H1 (cell line): ENCODE measurements around the gene CLDN16.

ENCODE experiments used
- ATF3 ChIP-seq: IDR thresholded peaks from 2 replicates; pipeline ENCODE4 v1.6.1; 2011; ENCODE audit warnings: low read depth, mild to moderate bottlenecking, low read length; ENCODE audit not compliant: insufficient read depth
- BCL11A ChIP-seq, 2 experiments: IDR thresholded peaks; one replicate each; pipeline ENCODE4 v1.6.1; 2011; ENCODE audit warnings: low read depth in 2 of 2, low read length in 2 of 2, mild to moderate bottlenecking in 2 of 2
- CTCF ChIP-seq, 3 experiments: IDR thresholded peaks; 1 replicate in 2 of 3; 2 replicates in 1 of 3; pipeline versions ENCODE4 v1.5.1 to v1.6.1; 2011; ENCODE audit warnings: low read length in 3 of 3, mild to moderate bottlenecking in 3 of 3, inconsistent platforms in 2 of 3, low read depth in 1 of 3, moderate library complexity in 1 of 3; ENCODE audit not compliant: insufficient read depth in 1 of 3; ENCODE audit errors: control extremely low read depth in 1 of 3
- EGR1 ChIP-seq: IDR thresholded peaks from 2 replicates; pipeline ENCODE4 v1.6.1; 2011; ENCODE audit warnings: low read depth, low read length, borderline replicate concordance
- EZH2 ChIP-seq: fragments of 200-600 bp; sonication (generic); IDR thresholded peaks from 2 replicates; pipeline ENCODE4 v1.7.1; 2012; ENCODE audit warnings: low read depth, mild to moderate bottlenecking, moderate library complexity, low read length, inconsistent platforms; ENCODE audit not compliant: severe bottlenecking
- HDAC6 ChIP-seq: IDR thresholded peaks from one replicate; pipeline ENCODE4 v1.7.1; 2012; ENCODE audit warnings: low read depth, mild to moderate bottlenecking, inconsistent platforms, low read length, moderate library complexity
- NRF1 ChIP-seq: IDR thresholded peaks from 2 replicates; pipeline ENCODE4 v1.6.1; 2011; ENCODE audit warnings: mild to moderate bottlenecking, low read depth, low read length, improper control_type of control experiment
- POLR2AphosphoS5 ChIP-seq: IDR thresholded peaks from 2 replicates; pipeline ENCODE4 v1.6.1; 2011; ENCODE audit warnings: low read depth, low read length
- RBBP5 ChIP-seq: IDR thresholded peaks from 2 replicates; pipeline ENCODE4 v1.7.1; 2012; ENCODE audit warnings: low read depth, mild to moderate bottlenecking, inconsistent platforms, low read length, moderate library complexity, borderline replicate concordance
- RNF2 ChIP-seq: fragments of 200-900, 300-1000 bp; sonication (generic); IDR thresholded peaks from 2 replicates; pipeline ENCODE4 v1.7.1; 2016; ENCODE audit warnings: borderline replicate concordance, low read depth, mild to moderate bottlenecking, antibody characterized with exemption, low read length; ENCODE audit not compliant: poor library complexity, severe bottlenecking; ENCODE audit errors: missing control alignments
- ZNF274 ChIP-seq: IDR thresholded peaks from 2 replicates; pipeline ENCODE4 v1.7.0; 2012; ENCODE audit warnings: low read length, borderline replicate concordance; ENCODE audit errors: extremely low read depth
- TF ChIP-seq, protein P1 (sequence below): IDR thresholded peaks from 2 replicates; pipeline ENCODE4 v1.6.1; 2012; ENCODE audit warnings: inconsistent platforms

DNA sequence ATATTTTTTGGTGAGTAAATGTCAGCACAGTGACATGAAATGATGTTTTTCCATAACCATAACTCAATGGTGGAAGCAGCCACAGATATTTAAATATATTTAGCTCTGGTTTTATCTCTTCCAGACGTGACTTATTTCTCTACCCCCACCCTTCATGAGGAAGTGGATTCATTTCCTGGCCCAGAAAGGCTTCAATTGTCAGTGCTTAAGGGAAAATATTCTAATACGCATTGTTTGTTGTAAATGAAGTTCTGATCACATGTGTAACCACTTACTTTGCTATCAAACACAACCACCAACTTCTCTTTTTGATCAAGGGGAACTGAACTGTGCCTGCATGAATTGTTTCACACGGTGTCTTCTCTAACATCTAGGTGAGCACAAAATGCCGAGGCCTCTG lies 14.0 kb downstream of the CLDN16 start:
- TF ChIP-seq CTCF (IDR thresholded peaks at IDR 0.05; ENCODE audit: control extremely low read depth in 1 of 3, insufficient read depth in 1 of 3, low read depth in 1 of 3, low read length in 3 of 3) (no peak), BCL11A (IDR thresholded peaks at IDR 0.05; ENCODE audit: low read depth in 2 of 2, low read length in 2 of 2) (no peak), EZH2 (no peak), RBBP5 (no peak), ATF3 (no peak), NRF1 (no peak), ZNF274 (no peak), HDAC6 (no peak), POLR2AphosphoS5 (no peak), EGR1 (no peak), RNF2 (no peak)
- TF ChIP-seq, protein P1, sequence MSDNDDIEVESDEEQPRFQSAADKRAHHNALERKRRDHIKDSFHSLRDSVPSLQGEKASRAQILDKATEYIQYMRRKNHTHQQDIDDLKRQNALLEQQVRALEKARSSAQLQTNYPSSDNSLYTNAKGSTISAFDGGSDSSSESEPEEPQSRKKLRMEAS: no peak
